Measurements from ENCODE around the gene ADGRD1.

GRCh38 chr12:131033886-131034482 is 80.3 kb downstream of the ADGRD1 start:
- TF ChIP-seq CTCF (IDR thresholded peaks at IDR 0.05; ENCODE audit: borderline replicate concordance, extremely low read depth, low read length, poor library complexity, severe bottlenecking) (no peak), EZH2 (IDR thresholded peaks at IDR 0.05; ENCODE audit: borderline replicate concordance, low read depth, low read length, severe bottlenecking) (no peak)

Measured in DND-41 (cell line).